ENCODE data around the gene TREM1.

TREM1 gene

GRCh38 chr6:41289815-41290214 is 3.3 kb upstream of the TREM1 start:
- H3K27me3 ChIP-seq = peaks cover 0 to 23% of the 10 kb centered on the region in 2 donors
- H3K4me1 ChIP-seq = no peaks in the 10 kb centered on the region
- no peaks in the 10 kb centered on the region for H3K9me3 ChIP-seq
- no peak overlapping the region for H3K27ac ChIP-seq
- TF ChIP-seq CTCF (IDR thresholded peaks at IDR 0.05) = no peak
- DNase-seq = no peak
- no peaks in the 10 kb centered on the region for H3K36me3 ChIP-seq
- no peak overlapping the region for H3K4me3 ChIP-seq
- intact Hi-C loops (cut with DNase I; ENCODE audit: low total_unique reads) = no loop called here

- Histone ChIP-seq H3K4me1 (no peaks in the 10 kb centered on the region), H3K27ac (no peak overlapping the region), H3K4me3 (no peak overlapping the region), H3K36me3 (no peaks in the 10 kb centered on the region), H3K27me3 (peaks cover 0 to 17% of the 10 kb centered on the region in 2 donors), H3K9me3 (no peaks in the 10 kb centered on the region)
- DNase-seq = no peak
- no peak for TF ChIP-seq CTCF (IDR thresholded peaks at IDR 0.05)
- intact Hi-C loops (cut with DNase I; ENCODE audit: low total_unique reads) = no loop called here
Measured at GRCh38 chr6:41288754-41289129, 2.3 kb upstream of the TREM1 start.

GRCh38 chr6:41288030-41288753 is 1.7 kb upstream of the TREM1 start:
- TF ChIP-seq CTCF (IDR thresholded peaks at IDR 0.05) = no peak
- no peaks in the 10 kb centered on the region for H3K36me3 ChIP-seq
- no peak for DNase-seq
- H3K27me3 ChIP-seq = peaks cover 0 to 18% of the 10 kb centered on the region in 2 donors
- no peaks in the 10 kb centered on the region for H3K4me1 ChIP-seq
- H3K27ac ChIP-seq = no peak overlapping the region
- intact Hi-C loops (cut with DNase I; ENCODE audit: low total_unique reads) = no loop called here
- no peak overlapping the region for H3K4me3 ChIP-seq
- H3K9me3 ChIP-seq = no peaks in the 10 kb centered on the region

- H3K27ac ChIP-seq = no peak overlapping the region
- no peak overlapping the region for H3K4me3 ChIP-seq
- TF ChIP-seq CTCF (IDR thresholded peaks at IDR 0.05) = no peak
- no peaks in the 10 kb centered on the region for H3K9me3 ChIP-seq
- no peaks in the 10 kb centered on the region for H3K36me3 ChIP-seq
- no peaks in the 10 kb centered on the region for H3K4me1 ChIP-seq
- peaks cover 0 to 15% of the 10 kb centered on the region in 2 donors for H3K27me3 ChIP-seq
- DNase-seq = no peak
- intact Hi-C loops (cut with DNase I; ENCODE audit: low total_unique reads) = no loop called here
Measured at GRCh38 chr6:41284726-41285125, 1.8 kb downstream of the TREM1 start.

GRCh38 chr6:41283600-41283999 is 2.9 kb downstream of the TREM1 start:
- H3K36me3 ChIP-seq = no peaks in the 10 kb centered on the region
- no peak overlapping the region for H3K27ac ChIP-seq
- TF ChIP-seq CTCF (IDR thresholded peaks at IDR 0.05) = no peak
- H3K4me3 ChIP-seq = no peak overlapping the region
- H3K4me1 ChIP-seq = no peaks in the 10 kb centered on the region
- H3K27me3 ChIP-seq = peaks cover 0 to 15% of the 10 kb centered on the region in 2 donors
- no peaks in the 10 kb centered on the region for H3K9me3 ChIP-seq
- intact Hi-C loops (cut with DNase I; ENCODE audit: low total_unique reads) = no loop called here
- no peak for DNase-seq

Data from tibial artery (tissue), 4 donors.